IPS DF 4.7 (cell line): ENCODE data around the gene CACNA1C.

Experiments used
- DNase-seq: peaks from one replicate; pipeline ENCODE4 v3.0.0-alpha.2; 2013; ENCODE audit warnings: low spot score; ENCODE audit errors: extremely low read depth

The CACNA1C gene

DNA sequence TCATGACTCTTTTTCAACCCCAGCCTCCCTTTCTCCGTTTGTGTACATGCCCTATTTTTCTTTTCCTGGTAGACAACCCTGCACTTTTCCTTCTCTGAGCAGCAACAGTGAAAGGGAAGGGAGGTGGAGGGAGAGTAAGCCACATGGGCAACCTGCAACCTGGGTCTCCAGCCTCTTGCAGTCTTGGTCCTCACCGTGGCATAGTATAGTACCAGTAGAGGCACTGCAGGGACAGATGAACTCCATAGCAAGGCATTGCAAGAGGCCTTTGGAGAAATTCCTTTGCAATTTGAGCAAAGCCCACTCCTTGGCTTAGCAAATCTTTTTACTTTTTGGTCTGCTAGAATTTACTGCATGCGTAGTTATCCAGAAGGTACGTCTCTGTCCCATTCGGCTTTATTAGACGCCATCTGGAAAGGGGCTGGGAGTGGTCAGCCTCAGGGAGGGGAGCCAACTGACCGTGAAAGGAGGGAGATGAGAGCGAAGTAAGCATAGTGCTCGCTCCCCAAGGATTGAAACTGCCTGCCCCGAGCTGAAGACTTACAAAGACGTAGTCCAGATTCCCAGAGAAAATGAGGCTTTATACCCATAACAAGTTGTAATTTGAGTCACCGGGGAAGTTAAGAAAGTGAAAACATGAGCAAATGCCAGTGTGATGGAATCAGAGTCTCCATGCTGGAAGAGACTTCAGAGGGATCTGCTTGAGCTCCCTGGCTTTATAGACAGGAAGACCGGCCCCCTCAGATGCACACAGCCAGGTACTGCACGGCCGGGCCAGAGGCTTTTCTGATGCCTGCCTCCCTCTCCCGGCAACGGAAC, 332.0 kb downstream of the CACNA1C start:
- DNase-seq = no peak

DNA sequence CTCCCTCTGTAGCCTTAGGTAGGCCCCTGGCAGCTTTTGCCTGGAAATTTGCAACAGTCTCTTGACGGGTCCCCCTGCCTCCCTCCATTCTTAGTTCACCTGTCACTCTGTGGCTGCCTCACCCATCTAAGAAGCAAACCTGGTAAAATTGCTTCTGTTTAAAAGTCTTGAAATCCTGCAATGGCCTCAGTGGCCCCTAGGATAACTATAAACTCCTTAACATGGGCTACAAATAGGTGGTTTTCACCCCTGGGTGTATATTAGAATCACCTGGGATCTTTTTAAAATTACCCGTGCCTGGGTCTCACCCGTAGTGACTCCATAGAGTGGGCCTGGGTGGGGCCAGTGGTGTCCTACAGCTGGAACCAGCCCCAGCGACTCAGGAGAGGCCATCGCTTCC, 332.7 kb downstream of the CACNA1C start:
- no peak for DNase-seq

DNA sequence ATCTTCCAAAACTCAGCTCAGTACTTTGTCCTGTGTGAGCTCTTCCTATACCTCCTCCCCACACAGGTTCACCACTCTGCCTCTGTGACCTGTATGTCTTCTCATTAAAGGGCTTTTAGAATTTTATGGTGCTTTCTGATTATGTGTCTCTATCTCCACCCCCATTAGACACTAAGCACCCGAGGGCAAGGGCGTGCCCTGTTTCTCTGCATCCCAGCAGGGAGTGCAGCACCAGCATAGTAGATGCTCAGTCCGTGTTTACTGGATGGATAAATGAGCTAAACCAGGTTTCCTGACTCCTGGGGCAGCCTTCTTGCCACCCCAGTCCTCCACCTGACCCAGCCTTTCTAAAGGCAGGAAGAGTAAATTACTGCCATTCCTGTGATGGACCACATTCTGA, 333.8 kb downstream of the CACNA1C start:
- DNase-seq = no peak

DNA sequence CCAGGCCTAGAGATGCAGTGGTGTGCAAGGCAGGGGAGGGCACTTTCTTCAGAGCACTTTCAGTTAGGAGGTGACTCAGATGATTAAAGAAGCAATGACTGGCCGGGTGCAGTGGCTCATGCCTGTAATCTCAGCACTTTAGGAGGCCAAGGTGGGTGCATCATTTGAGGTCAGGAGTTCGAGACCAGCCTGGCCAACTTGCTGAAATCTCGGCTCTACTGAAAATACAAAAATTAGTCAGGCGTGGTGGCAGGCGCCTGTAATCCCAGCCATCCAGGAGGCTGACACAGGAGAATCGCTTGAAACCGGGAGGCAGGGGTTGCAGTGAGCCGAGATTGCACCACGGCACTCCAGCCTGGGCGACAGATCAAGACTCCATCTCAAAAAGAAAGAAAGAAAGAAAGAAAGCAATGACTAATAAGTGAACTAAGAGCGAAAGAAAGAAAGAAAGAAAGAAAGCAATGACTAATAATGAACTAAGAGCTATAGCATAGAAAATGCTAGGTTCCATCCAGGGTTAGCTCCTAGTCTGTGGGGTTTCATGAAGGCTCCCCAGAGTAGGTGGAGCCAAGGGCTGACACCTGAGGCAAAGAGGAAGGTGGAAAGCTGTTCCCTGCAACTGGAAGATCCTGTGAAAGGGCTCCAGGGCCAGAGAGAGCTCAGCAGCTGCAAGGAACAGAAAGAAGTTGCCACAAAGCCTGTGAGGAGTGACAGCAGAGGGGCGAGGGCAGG, 334.5 kb downstream of the CACNA1C start:
- no peak for DNase-seq

DNA sequence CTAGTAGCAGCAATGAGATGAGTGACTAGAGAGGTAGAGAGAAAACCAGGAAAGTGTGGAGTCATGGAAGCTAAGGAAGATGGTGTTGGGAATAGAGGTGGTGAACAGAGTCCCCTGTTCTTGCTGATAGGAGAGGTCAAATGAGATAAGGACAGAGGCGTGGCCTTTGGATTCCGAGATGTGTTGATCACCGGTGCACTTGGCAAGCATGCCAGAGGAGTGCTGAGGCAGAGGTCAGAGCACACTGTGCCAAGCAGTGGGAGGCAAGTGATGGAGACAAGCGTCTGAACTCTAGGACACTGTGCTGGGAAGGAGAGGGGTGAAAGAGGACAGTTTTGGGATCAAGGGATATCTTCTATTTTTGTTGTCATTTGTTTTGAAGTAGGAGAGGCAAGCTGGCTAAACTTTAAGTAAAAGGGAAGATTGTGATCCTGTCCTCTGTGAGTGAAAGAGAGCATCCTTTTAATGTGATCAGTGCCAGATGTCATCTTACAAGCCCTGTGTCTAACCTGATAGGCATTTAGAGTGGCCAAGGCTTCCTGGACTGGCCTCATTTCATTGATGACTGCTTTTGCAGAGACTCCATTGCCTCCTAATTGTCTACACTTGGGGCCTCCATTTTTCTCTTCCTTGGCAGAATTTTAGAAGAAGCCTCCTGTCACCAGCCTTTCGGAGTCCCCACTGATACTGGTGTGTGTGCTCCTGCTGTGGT, 336.4 kb downstream of the CACNA1C start:
- DNase-seq = no peak

DNA sequence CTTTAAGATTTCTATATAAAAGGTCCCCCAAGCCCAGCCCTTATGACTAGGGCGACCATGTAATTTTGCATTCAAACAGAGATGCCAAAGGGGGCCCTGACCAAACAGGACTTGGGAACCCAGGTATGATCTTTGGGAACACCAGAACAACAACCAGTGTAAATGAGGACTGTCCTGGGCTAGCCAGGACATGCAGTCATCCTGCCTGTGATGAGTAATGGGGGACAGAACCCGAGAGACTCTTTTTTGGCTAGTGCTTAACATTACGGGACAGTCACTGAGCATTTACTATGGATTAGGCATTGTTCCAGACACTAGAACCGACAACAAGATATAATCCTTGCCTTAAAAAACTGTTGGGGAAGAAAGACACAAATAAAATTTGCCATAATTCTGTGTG, 337.3 kb downstream of the CACNA1C start:
- no peak for DNase-seq

DNA sequence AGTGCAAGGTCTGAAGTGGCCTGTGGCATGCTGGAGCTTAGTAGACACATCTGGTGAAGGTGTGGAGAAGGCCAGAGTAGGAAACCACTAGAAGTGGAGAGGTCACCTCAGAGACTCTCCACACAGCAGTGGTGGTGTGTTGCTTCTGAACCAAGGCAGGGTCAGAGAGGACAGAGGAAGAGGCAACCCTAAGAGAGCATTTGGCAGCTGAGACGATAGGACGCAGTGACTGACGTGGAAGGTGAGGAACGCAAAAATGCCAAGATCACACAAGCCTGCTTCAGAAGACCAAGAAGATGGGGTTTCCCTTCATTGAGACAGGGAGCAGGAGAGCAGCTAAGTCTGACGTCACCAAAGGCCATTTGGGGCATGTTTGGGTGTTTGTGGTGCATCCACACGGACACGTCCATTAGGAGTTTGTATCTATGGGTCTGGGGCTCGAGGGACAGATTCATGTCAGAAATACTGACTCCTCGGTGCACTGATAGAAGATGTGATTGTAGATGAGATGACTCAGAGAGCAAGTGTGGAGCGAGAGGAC, 338.1 kb downstream of the CACNA1C start:
- DNase-seq = no peak

DNA sequence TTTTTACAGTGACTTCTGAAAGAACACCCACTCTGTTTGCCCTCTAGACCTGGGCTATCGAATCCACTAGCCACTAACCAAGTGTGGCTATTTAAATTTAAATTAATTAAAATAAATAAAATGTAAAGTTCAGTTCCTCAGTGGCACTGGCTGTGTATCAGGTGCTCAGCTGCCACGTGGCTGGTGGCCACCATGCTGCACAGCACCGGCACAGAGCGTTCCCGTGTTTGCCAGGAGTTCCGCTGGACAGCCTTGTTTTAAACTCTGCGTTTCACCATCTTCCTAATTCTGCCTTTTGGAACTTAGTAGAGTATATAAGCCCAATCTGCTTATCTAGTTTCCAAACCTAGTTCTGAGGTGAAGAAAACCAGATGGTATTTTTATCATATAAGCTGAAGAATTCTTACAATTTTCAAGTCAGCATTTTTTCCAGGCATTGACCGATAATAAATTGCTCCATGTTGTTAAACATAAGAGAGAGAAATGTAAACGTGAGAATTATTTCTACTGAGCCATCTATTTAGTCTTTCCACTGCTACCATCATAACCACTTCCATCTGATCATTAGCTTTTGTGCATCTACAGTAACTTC, 339.0 kb downstream of the CACNA1C start:
- no peak for DNase-seq

DNA sequence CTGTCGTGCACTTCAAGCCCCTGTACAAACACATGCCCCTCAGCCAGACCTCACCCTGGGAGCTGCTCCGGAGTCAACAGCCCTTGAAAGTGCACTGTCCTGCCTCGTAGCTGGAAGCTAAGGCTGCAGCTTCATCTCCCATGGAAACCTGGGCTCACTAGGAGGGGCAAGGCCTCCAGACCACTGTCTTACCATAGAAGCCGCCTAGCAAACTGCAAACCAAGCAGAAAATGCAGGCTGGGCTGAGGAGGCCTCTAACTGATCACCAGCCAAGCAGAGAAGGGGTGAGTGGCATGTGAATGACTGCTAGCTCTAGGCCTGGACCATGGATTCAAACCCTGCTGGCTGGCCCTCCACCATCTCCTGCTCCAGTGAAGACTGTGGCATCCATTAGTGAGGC, 340.2 kb downstream of the CACNA1C start:
- DNase-seq = no peak

DNA sequence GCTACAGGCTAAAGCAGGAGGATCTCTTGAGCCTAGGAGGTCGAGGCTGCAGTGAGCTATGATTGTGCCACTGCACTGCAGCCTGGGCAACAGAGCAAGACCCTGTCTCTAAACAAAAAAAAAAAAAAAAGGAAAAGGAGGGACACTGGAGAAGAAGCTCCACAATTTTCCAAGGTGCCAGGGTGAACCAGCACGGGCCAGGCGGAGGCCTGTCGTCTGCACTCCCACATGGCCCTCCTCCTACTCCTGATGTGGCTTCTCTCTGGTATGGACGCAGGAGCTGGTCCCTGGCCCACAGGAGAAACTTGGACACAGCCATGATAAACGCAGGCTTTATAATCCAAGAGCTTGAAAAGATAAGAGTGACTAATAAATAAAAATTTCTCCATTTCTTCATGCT, 341.2 kb downstream of the CACNA1C start:
- no peak for DNase-seq

DNA sequence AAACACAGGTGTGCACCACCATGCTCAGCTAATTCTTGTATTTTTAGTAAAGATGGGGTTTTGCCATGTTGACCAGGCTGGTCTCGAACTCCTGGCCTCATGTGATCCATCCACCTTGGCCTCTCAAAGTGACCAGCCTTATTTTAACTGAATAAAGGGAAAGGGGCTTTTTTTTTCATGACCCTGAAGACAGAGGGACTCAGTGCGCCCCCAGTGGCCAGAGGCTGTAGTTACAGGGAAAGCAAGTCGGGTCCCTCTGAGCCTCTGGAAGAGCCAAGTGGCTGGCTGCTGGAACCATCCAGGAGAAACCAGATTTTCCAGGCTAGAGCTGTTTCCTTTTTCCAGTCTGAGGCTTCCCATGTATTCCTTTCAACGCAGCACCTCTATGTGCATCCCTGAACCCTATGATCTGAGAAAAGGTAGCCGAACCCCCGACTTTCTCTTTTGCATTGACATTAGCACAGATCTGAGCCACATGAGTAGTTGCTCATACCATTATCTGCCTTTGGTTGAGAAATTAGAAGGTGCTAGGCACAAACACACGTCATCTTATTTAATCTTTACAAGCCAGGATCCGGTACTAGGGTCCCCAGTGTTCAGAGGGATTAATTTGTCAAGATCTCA, 342.7 kb downstream of the CACNA1C start:
- DNase-seq = no peak

DNA sequence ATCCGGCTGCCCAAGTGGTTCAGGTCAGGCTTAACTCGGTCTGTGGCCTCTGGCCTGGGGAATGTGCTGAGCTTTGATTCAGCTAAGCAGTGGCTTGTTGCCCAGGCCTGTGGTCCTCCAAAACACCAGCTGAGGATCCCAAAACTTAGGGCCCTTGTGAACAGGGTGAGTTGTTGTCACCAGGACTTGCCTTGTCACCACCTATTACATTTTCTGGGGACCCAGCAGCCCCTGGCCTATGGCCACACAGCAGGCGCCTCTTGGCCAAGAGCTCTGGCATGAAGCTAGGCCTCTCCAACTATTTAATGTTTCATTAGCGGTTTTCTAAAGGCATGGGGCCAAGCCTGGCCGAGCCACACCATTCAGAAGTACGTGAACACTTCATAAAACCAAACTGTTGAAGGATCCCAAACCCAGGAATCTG, 343.7 kb downstream of the CACNA1C start:
- DNase-seq = no peak

DNA sequence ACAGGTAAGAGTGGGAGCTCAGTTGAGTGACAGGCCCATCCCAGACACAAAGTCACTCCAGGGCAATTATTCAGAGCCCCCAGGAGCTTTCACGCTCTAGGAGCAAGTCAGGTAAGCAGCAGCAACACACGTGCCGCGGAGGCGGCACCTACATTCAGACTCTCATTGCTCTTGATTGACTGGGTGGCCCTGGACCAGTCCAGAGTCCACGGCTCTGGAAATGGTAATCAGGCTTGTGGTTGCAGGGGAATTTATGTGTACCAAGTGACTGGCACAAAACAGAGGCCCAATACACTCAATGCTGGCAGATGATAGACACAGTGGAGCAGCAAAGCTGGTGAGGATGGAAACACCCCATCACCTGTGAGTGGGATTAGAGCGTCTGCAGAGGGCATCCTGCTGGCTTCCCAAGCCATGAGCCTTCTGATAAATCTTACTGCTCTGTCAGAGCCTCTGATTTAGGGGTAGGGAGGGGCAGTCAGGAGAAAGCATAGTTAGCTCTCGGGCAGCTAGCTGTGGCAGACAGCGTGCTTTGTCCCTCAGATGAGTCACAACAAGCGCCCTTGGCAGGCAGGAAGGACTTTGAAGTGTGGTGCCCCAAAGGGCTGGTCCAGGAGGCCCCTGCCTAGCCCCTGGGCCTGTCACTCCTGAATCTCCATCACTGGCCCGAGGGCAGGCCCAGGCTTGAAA, 344.7 kb downstream of the CACNA1C start:
- no peak for DNase-seq

DNA sequence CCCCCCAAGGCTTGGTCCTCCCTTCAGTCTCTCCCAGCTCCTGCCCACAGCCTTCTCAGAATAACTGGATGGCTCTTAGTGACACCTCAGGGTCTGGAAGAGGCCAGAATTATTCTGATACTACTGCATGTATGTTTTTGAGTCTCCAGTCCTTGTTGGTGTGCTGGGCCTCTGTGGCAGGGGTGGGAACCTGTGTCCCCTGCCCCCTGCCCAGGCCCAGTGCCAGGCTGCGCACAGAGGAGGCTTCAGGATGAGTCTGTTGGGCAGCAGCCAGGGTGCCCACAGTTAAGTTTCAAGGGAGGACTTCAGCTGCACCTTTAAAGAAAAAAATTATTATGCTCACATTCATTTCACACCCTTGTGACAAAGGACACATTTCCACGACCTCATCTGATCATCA, 348.3 kb downstream of the CACNA1C start:
- no peak for DNase-seq

DNA sequence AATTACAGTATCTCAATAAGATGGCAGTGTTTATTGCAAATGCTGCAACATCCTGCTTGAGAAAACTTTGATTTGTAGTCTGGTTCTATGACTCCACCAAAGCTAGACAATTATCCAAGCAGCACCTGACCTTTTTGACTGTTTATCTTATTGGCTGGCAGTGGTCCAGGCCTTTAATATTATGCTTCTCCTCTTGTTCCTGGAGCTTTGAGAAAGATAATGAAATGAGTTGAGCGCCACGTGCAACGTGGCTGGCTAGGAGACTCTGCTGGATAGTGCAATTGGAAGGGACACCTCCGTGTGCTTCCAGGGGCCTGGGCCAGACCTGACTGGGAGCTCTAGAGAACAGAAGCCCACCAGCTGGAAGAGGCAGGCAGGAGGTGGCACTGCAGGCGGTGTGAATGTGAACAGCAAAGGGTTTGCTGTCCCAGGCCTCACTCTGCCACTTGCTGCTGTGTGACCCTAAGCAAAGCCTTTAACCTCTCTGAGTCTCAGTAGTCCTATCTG, 349.3 kb downstream of the CACNA1C start:
- DNase-seq = no peak

DNA sequence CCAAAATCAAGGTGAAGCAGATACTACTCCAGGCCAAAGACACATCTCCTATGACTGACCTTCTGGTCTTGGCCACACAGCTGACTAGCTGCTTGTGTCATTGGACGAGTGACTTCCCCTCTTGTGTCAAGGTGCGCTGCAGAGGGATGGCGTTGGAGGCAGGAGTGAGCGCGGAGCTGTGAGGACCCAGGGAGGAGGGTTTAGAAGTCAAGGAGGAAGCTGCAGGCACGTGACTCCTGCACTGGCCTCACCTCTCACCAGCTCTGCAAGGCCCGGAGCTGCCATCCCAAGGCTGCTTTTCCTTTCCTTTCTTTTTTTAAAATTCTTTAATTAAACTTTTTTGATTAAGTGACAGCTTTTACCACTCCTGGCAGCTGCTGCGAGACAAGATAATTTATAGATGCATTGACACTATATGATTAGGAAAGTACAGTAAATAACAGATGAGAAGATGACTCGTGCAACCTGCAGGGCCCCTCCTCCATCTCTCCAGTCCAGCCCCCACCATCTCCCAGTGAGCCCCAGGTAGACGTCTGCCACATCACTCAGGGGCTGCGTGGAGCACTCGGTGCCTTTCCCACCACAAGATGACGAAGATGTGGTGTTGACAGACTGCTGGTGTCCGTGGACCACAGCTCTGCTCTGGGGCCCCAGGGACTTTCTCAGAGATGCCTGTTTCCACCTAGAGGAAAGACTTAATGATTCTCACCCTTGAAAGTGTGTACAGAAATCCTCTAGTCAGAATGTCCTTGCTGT, 350.6 kb downstream of the CACNA1C start:
- no peak for DNase-seq

DNA sequence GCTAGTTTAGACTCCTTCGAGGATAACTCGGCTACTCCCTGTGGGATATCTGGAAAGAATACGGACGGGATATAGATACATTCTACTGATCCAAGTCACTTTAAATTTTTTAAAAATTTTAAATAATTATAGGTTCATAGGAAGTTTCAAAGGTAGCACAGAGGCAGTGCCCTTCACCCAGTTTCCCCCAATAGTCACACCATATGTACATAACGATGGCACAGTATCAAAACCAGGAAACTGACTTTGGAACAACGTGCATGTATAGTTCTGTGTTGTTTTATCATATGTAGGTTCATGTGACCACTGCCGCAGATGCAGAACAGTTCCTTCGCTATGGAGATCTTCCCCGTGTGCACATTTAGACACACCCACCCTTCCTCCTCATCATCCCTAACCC, 352.3 kb downstream of the CACNA1C start:
- no peak for DNase-seq

DNA sequence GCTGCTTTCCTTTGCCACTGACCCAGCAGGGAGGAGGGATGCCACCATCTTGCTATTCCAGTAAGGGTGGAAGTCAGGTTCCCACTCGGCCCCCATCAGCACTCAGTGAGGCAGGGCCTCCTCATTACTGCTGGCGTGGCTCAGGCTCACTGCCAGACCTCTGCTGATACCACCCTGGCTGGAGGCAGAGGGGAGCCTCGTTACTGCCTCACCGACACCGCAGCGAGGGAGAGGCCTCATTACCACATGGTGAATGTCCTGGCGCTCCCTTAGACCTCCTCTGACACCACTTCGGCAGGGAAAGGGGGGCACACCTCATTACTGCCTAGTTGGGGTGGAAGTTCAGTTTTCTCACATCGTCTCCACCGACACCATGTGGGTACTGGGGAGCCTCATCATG, 354.1 kb downstream of the CACNA1C start:
- no peak for DNase-seq

DNA sequence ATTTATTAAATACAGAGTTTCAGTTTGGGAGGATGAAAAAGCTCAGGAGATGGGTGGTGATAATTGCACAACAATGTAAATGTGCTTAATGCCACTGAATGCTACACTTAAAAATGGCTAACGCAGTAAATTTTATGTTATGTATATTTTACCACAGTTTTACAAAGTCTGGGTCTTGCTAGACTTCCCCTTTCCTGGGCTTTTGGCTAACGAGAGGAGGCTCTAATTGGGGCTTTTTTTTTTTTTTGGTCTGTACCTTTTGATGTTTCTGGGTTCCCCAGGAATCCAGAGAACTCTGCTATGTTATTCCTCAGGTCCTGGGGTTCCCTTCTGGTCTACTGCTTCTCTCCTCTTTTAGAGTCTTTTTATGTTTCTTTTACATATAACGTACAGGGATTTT, 355.5 kb downstream of the CACNA1C start:
- no peak for DNase-seq
